T-helper 2 cell treated with Interferon-gamma antibody and Interleukin-4, amounts not matched to agents 5 μg/mL and 100 μg/mL, for 36 hours (primary cell): Measurements from ENCODE around the gene LRRC46.

Experiments used
- DNase-seq: peaks from one replicate; pipeline ENCODE4 v3.0.0; 2021; ENCODE audit warnings: low spot score
- H3K27ac Mint-ChIP-seq: one replicate; pipeline ENCODE4 v1.8.0; 2021; ENCODE audit warnings: mild to moderate bottlenecking, mixed read lengths
- H3K27me3 Mint-ChIP-seq: one replicate; pipeline ENCODE4 v1.8.0; 2021; ENCODE audit warnings: low read depth, mixed read lengths
- H3K36me3 Mint-ChIP-seq: one replicate; pipeline ENCODE4 v1.8.0; 2021; ENCODE audit warnings: low read depth, mixed read lengths
- H3K4me1 Mint-ChIP-seq: one replicate; pipeline ENCODE4 v1.8.0; 2021; ENCODE audit warnings: low read depth, mixed read lengths
- H3K4me3 Mint-ChIP-seq: one replicate; pipeline ENCODE4 v1.8.0; 2022; ENCODE audit warnings: mild to moderate bottlenecking, moderate library complexity, mixed read lengths
- H3K9me3 Mint-ChIP-seq: one replicate; pipeline ENCODE4 v1.8.0; 2021; ENCODE audit warnings: mixed read lengths

The LRRC46 gene

GRCh38 chr17:47857551-47858455 lies 26.3 kb downstream of the LRRC46 start:
- Mint-ChIP-seq H3K27me3 (peaks cover 59% of the 10 kb centered on the region), H3K27ac (no peak overlapping the region), H3K4me1 (peaks cover 2% of the 10 kb centered on the region), H3K36me3 (no peaks in the 10 kb centered on the region), H3K4me3 (no peak overlapping the region), H3K9me3 (no peaks in the 10 kb centered on the region)
- no peak for DNase-seq

GRCh38 chr17:47860386-47860785 lies 28.9 kb downstream of the LRRC46 start:
- DNase-seq = no peak
- Mint-ChIP-seq H3K27me3 (peaks cover 36% of the 10 kb centered on the region), H3K4me1 (peaks cover 10% of the 10 kb centered on the region), H3K9me3 (no peaks in the 10 kb centered on the region), H3K4me3 (no peak overlapping the region), H3K27ac (no peak overlapping the region), H3K36me3 (no peaks in the 10 kb centered on the region)

- DNase-seq = no peak
- H3K27me3 Mint-ChIP-seq = peaks cover 25% of the 10 kb centered on the region
- no peaks in the 10 kb centered on the region for H3K9me3 Mint-ChIP-seq
- no peak overlapping the region for H3K27ac Mint-ChIP-seq
- H3K36me3 Mint-ChIP-seq = no peaks in the 10 kb centered on the region
- no peak overlapping the region for H3K4me3 Mint-ChIP-seq
- peaks cover 10% of the 10 kb centered on the region for H3K4me1 Mint-ChIP-seq
Measured at GRCh38 chr17:47862621-47863440, 31.4 kb downstream of the LRRC46 start.

- DNase-seq = no peak
- H3K9me3 Mint-ChIP-seq = no peaks in the 10 kb centered on the region
- H3K4me3 Mint-ChIP-seq = peak overlapping the region; percentile 29
- peaks cover 10% of the 10 kb centered on the region for H3K4me1 Mint-ChIP-seq
- H3K36me3 Mint-ChIP-seq = no peaks in the 10 kb centered on the region
- peaks cover 27% of the 10 kb centered on the region for H3K27me3 Mint-ChIP-seq
- no peak overlapping the region for H3K27ac Mint-ChIP-seq
Measured at GRCh38 chr17:47864791-47865216, 33.3 kb downstream of the LRRC46 start.

- no peaks in the 10 kb centered on the region for H3K36me3 Mint-ChIP-seq
- H3K27me3 Mint-ChIP-seq = peaks cover 40% of the 10 kb centered on the region
- no peaks in the 10 kb centered on the region for H3K9me3 Mint-ChIP-seq
- no peak for DNase-seq
- no peak overlapping the region for H3K4me3 Mint-ChIP-seq
- H3K27ac Mint-ChIP-seq = no peak overlapping the region
- H3K4me1 Mint-ChIP-seq = peaks cover 10% of the 10 kb centered on the region
Measured at GRCh38 chr17:47866941-47867340, 35.5 kb downstream of the LRRC46 start.

GRCh38 chr17:47867813-47868533 lies 36.5 kb downstream of the LRRC46 start:
- H3K36me3 Mint-ChIP-seq = no peaks in the 10 kb centered on the region
- peaks cover 48% of the 10 kb centered on the region for H3K27me3 Mint-ChIP-seq
- H3K4me1 Mint-ChIP-seq = peaks cover 8% of the 10 kb centered on the region
- DNase-seq = no peak
- H3K4me3 Mint-ChIP-seq = no peak overlapping the region
- no peaks in the 10 kb centered on the region for H3K9me3 Mint-ChIP-seq
- H3K27ac Mint-ChIP-seq = no peak overlapping the region

- H3K4me1 Mint-ChIP-seq = peaks cover 8% of the 10 kb centered on the region
- H3K36me3 Mint-ChIP-seq = no peaks in the 10 kb centered on the region
- no peak overlapping the region for H3K4me3 Mint-ChIP-seq
- no peaks in the 10 kb centered on the region for H3K9me3 Mint-ChIP-seq
- no peak for DNase-seq
- H3K27ac Mint-ChIP-seq = no peak overlapping the region
- peaks cover 59% of the 10 kb centered on the region for H3K27me3 Mint-ChIP-seq
Measured at GRCh38 chr17:47869114-47869513, 37.6 kb downstream of the LRRC46 start.

- Mint-ChIP-seq H3K36me3 (no peaks in the 10 kb centered on the region), H3K27ac (no peak overlapping the region), H3K9me3 (no peaks in the 10 kb centered on the region), H3K27me3 (peaks cover 65% of the 10 kb centered on the region), H3K4me1 (peaks cover 4% of the 10 kb centered on the region), H3K4me3 (no peak overlapping the region)
- DNase-seq = no peak
Measured at GRCh38 chr17:47870056-47870455, 38.6 kb downstream of the LRRC46 start.

GRCh38 chr17:47871048-47871447 lies 39.6 kb downstream of the LRRC46 start:
- no peaks in the 10 kb centered on the region for H3K36me3 Mint-ChIP-seq
- no peak overlapping the region for H3K27ac Mint-ChIP-seq
- DNase-seq = no peak
- H3K27me3 Mint-ChIP-seq = peaks cover 67% of the 10 kb centered on the region
- H3K9me3 Mint-ChIP-seq = no peaks in the 10 kb centered on the region
- H3K4me1 Mint-ChIP-seq = no peaks in the 10 kb centered on the region
- H3K4me3 Mint-ChIP-seq = no peak overlapping the region

- H3K4me3 Mint-ChIP-seq = no peak overlapping the region
Measured at GRCh38 chr17:47872019-47872650, 40.7 kb downstream of the LRRC46 start.

GRCh38 chr17:47872651-47873161 lies 41.2 kb downstream of the LRRC46 start:
- Mint-ChIP-seq H3K4me3 (no peak overlapping the region), H3K27me3 (peaks cover 71% of the 10 kb centered on the region), H3K36me3 (no peaks in the 10 kb centered on the region), H3K9me3 (no peaks in the 10 kb centered on the region), H3K4me1 (no peaks in the 10 kb centered on the region), H3K27ac (no peak overlapping the region)
- DNase-seq = no peak

More at GRCh38 chr17:47872019-47872650, 40.7 kb downstream of the LRRC46 start:
- no peaks in the 10 kb centered on the region for H3K9me3 Mint-ChIP-seq
- H3K36me3 Mint-ChIP-seq = no peaks in the 10 kb centered on the region
- H3K27ac Mint-ChIP-seq = no peak overlapping the region
- H3K4me1 Mint-ChIP-seq = no peaks in the 10 kb centered on the region
- DNase-seq = no peak
- H3K27me3 Mint-ChIP-seq = peaks cover 67% of the 10 kb centered on the region

- Mint-ChIP-seq H3K27me3 (peaks cover 69% of the 10 kb centered on the region), H3K36me3 (no peaks in the 10 kb centered on the region), H3K4me1 (no peaks in the 10 kb centered on the region), H3K9me3 (no peaks in the 10 kb centered on the region), H3K27ac (no peak overlapping the region), H3K4me3 (no peak overlapping the region)
- no peak for DNase-seq
Measured at GRCh38 chr17:47873200-47874090, 42.0 kb downstream of the LRRC46 start.
